PC-9 (cell line): ENCODE results near the gene CLDN14.

Source experiments
- EZH2 ChIP-seq: fragments of 200-600 bp; sonication (generic); IDR thresholded peaks from 2 replicates; pipeline ENCODE4 v1.8.0; 2017; ENCODE audit warnings: antibody characterized with exemption, low read depth
- TF ChIP-seq, protein P1 (sequence below): fragments of 200-600 bp; sonication (generic); conservative IDR thresholded peaks from 2 replicates; pipeline ENCODE4 v1.6.1; 2017; ENCODE audit warnings: mixed run types, antibody characterized with exemption, mild to moderate bottlenecking, moderate library complexity

DNA sequence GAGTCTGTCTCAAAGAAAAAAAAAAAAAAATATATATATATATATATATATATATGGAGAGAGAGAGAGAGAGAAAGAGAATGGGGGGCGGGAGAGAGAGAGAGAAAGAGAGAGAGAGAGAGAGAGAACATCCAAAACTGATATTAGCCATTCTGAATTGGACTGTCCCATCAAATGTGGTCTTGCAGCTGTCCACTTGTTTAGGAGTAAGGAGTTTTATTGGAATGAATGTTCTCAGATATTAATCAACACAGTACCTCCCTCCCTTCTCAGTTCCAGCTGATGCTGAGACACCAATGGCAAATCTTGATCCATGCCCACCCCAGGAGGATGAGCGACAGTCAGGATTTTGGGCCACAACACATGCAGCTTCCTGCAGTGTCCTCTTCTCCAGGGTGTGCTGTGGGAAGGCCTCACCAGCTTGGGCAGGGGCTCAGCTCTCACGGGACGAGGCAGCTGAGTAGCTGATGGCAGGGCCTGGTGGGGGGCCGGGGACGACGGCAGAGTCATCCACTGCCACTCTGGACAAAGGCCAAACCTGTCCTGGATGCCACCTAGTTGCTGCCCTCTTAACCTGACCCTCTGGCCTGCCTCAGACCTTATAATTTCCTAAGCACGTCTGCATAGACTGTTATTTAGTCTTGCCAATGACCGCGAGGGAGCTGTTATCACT is 9.3 kb upstream of the CLDN14 start:
- TF ChIP-seq, protein P1, sequence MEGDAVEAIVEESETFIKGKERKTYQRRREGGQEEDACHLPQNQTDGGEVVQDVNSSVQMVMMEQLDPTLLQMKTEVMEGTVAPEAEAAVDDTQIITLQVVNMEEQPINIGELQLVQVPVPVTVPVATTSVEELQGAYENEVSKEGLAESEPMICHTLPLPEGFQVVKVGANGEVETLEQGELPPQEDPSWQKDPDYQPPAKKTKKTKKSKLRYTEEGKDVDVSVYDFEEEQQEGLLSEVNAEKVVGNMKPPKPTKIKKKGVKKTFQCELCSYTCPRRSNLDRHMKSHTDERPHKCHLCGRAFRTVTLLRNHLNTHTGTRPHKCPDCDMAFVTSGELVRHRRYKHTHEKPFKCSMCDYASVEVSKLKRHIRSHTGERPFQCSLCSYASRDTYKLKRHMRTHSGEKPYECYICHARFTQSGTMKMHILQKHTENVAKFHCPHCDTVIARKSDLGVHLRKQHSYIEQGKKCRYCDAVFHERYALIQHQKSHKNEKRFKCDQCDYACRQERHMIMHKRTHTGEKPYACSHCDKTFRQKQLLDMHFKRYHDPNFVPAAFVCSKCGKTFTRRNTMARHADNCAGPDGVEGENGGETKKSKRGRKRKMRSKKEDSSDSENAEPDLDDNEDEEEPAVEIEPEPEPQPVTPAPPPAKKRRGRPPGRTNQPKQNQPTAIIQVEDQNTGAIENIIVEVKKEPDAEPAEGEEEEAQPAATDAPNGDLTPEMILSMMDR, result no peak
- TF ChIP-seq EZH2, result no peak
